Stimulated activated CD4-positive, alpha-beta T cell treated with anti-CD3 and anti-CD28 coated beads, Interleukin-1b, Interleukin-23, amount 100 ng/mL, for 48 hours (primary cell): ENCODE data around the gene ARHGAP6.

Experiments
- DNase-seq: peaks from one replicate; pipeline ENCODE4 v3.0.0-alpha.2; 2020

Gene ARHGAP6

GRCh38 chrX:11205796-11206195 lies 459.9 kb downstream of the ARHGAP6 start:
- no peak for DNase-seq

GRCh38 chrX:11197671-11198070 lies 468.0 kb downstream of the ARHGAP6 start:
- no peak for DNase-seq

GRCh38 chrX:11196476-11196875 lies 469.2 kb downstream of the ARHGAP6 start:
- no peak for DNase-seq

GRCh38 chrX:11193035-11193469 lies 472.7 kb downstream of the ARHGAP6 start:
- no peak for DNase-seq

GRCh38 chrX:11190745-11191510 lies 474.8 kb downstream of the ARHGAP6 start:
- no peak for DNase-seq

- no peak for DNase-seq
Measured at GRCh38 chrX:11189097-11189496, 476.6 kb downstream of the ARHGAP6 start.

GRCh38 chrX:11188664-11189063 lies 477.1 kb downstream of the ARHGAP6 start:
- DNase-seq: peak; percentile 1

GRCh38 chrX:11187001-11187400 lies 478.7 kb downstream of the ARHGAP6 start:
- no peak for DNase-seq

- DNase-seq: no peak
Measured at GRCh38 chrX:11185861-11186260, 479.9 kb downstream of the ARHGAP6 start.

- no peak for DNase-seq
Measured at GRCh38 chrX:11180571-11180970, 485.1 kb downstream of the ARHGAP6 start.

GRCh38 chrX:11172415-11172814 lies 493.3 kb downstream of the ARHGAP6 start:
- DNase-seq: no peak

GRCh38 chrX:11171956-11172355 lies 493.8 kb downstream of the ARHGAP6 start:
- no peak for DNase-seq

- no peak for DNase-seq
Measured at GRCh38 chrX:11164433-11164832, 501.3 kb downstream of the ARHGAP6 start.

- DNase-seq: no peak
Measured at GRCh38 chrX:11159149-11159548, 506.6 kb downstream of the ARHGAP6 start.

- no peak for DNase-seq
Measured at GRCh38 chrX:11151799-11152559, 513.7 kb downstream of the ARHGAP6 start.

- no peak for DNase-seq
Measured at GRCh38 chrX:11148401-11148800, 517.3 kb downstream of the ARHGAP6 start.

- no peak for DNase-seq
Measured at GRCh38 chrX:11146411-11146810, 519.3 kb downstream of the ARHGAP6 start.

- peak; percentile 27 for DNase-seq
Measured at GRCh38 chrX:11143931-11144678, 521.6 kb downstream of the ARHGAP6 start.

- DNase-seq: no peak
Measured at GRCh38 chrX:11138498-11139390, 527.0 kb downstream of the ARHGAP6 start.

- DNase-seq: no peak
Measured at GRCh38 chrX:11137543-11138139, 528.1 kb downstream of the ARHGAP6 start.

- no peak for DNase-seq
Measured at GRCh38 chrX:11135564-11136185, 530.0 kb downstream of the ARHGAP6 start.

- DNase-seq: no peak
Measured at GRCh38 chrX:11131146-11131545, 534.6 kb downstream of the ARHGAP6 start.
